DND-41 (cell line): ENCODE results near the gene CTSG.

Experiments
- ATAC-seq: fragments of 200-7000 bp; cut with Tn5 transposase; 3 replicates; pipeline ENCODE4 v1.9.1; 2021; ENCODE audit warnings: low read depth; ENCODE audit not compliant: insufficient read depth
- DNase-seq: peaks from one replicate; pipeline ENCODE4 v3.0.0-alpha.2; 2020
- H2AFZ ChIP-seq: 2 replicates; pipeline ENCODE4 v1.6.0; 2012; ENCODE audit warnings: low read depth, low read length
- H3K27ac ChIP-seq: 2 replicates; pipeline ENCODE4 v1.5.1; 2012; ENCODE audit warnings: low read length, inconsistent platforms
- H3K27me3 ChIP-seq: fragments of 200-600 bp; sonication (generic); 2 replicates; pipeline ENCODE4 v1.6.0; 2012; ENCODE audit warnings: low read length, mild to moderate bottlenecking, inconsistent platforms; ENCODE audit not compliant: insufficient read depth, poor library complexity
- H3K36me3 ChIP-seq: 2 replicates; pipeline ENCODE4 v1.5.1; 2012; ENCODE audit warnings: low read length, inconsistent platforms; ENCODE audit not compliant: insufficient read depth
- H3K4me1 ChIP-seq: 2 replicates; pipeline ENCODE4 v1.5.1; 2012; ENCODE audit warnings: mild to moderate bottlenecking, low read length; ENCODE audit not compliant: insufficient read depth
- H3K4me2 ChIP-seq: 2 replicates; pipeline ENCODE4 v1.6.0; 2012; ENCODE audit warnings: mild to moderate bottlenecking, moderate library complexity, low read length, inconsistent platforms; ENCODE audit not compliant: insufficient read depth
- H3K4me3 ChIP-seq, 2 experiments: fragments of 200-600 bp in 1 of 2; shearing (Covaris generic) in 1 of 2; 2 replicates each; pipeline ENCODE4 v1.5.1; 2012 to 2016; ENCODE audit warnings: inconsistent platforms in 2 of 2, low read length in 2 of 2, mild to moderate bottlenecking in 2 of 2, low read depth in 1 of 2, moderate library complexity in 1 of 2
- H3K79me2 ChIP-seq: 2 replicates; pipeline ENCODE4 v1.6.0; 2012; ENCODE audit warnings: low read length, inconsistent platforms; ENCODE audit not compliant: insufficient read depth
- H3K9ac ChIP-seq: 2 replicates; pipeline ENCODE4 v1.6.0; 2012; ENCODE audit warnings: low read depth, mild to moderate bottlenecking, inconsistent platforms, low read length, moderate library complexity
- H3K9me3 ChIP-seq: 2 replicates; pipeline ENCODE4 v1.5.1; 2012; ENCODE audit warnings: low read length, moderate library complexity, mild to moderate bottlenecking, inconsistent platforms; ENCODE audit not compliant: insufficient read depth, severe bottlenecking
- H4K20me1 ChIP-seq: 2 replicates; pipeline ENCODE4 v1.6.0; 2012; ENCODE audit warnings: low read length; ENCODE audit not compliant: insufficient read depth
- EZH2 ChIP-seq: IDR thresholded peaks from 3 replicates; pipeline ENCODE4 v1.6.1; 2012; ENCODE audit warnings: borderline replicate concordance, low read depth, mild to moderate bottlenecking, moderate library complexity, low read length, inconsistent platforms; ENCODE audit not compliant: severe bottlenecking
- TF ChIP-seq, protein P1 (sequence below): IDR thresholded peaks from 2 replicates; pipeline ENCODE4 v1.5.1; 2012; ENCODE audit warnings: borderline replicate concordance, low read length, moderate library complexity, mild to moderate bottlenecking; ENCODE audit not compliant: poor library complexity, severe bottlenecking; ENCODE audit errors: extremely low read depth

CTSG gene

GRCh38 chr14:24609655-24610344, 33.8 kb upstream of the CTSG start, which contains the start of gene GZMH:
GZMH (minus strand) TSS chr14:24609685; CDS start chr14:24609613, 72 bp downstream.
- H2AFZ ChIP-seq, result no peak within 1 kb of the TSS
- ATAC-seq (no peak), DNase-seq (no peak)
- no peaks in the 10 kb centered on the region for H3K27me3 ChIP-seq
- H4K20me1 ChIP-seq, result no peaks in the 10 kb centered on the region
- no peaks in the 10 kb centered on the region for H3K79me2 ChIP-seq
- H3K4me1 ChIP-seq, result no peaks in the 10 kb centered on the region
- no peak within 1 kb of the TSS for H3K27ac ChIP-seq
- H3K9ac ChIP-seq, result no peak within 1 kb of the TSS
- no peak within 1 kb of the TSS for H3K4me3 ChIP-seq
- no peaks in the 10 kb centered on the region for H3K9me3 ChIP-seq
- H3K4me2 ChIP-seq, result no peak within 1 kb of the TSS
- TF ChIP-seq, protein P1, sequence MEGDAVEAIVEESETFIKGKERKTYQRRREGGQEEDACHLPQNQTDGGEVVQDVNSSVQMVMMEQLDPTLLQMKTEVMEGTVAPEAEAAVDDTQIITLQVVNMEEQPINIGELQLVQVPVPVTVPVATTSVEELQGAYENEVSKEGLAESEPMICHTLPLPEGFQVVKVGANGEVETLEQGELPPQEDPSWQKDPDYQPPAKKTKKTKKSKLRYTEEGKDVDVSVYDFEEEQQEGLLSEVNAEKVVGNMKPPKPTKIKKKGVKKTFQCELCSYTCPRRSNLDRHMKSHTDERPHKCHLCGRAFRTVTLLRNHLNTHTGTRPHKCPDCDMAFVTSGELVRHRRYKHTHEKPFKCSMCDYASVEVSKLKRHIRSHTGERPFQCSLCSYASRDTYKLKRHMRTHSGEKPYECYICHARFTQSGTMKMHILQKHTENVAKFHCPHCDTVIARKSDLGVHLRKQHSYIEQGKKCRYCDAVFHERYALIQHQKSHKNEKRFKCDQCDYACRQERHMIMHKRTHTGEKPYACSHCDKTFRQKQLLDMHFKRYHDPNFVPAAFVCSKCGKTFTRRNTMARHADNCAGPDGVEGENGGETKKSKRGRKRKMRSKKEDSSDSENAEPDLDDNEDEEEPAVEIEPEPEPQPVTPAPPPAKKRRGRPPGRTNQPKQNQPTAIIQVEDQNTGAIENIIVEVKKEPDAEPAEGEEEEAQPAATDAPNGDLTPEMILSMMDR, result no peak
- TF ChIP-seq EZH2, result no peak
- H3K36me3 ChIP-seq, result no peaks in the 10 kb centered on the region

GRCh38 chr14:24607635-24608514, 31.8 kb upstream of the CTSG start:
- Histone ChIP-seq H3K27me3 (no peaks in the 10 kb centered on the region), H3K36me3 (no peaks in the 10 kb centered on the region), H3K4me3 (no peak overlapping the region), H3K9ac (no peak overlapping the region), H3K27ac (no peak overlapping the region), H4K20me1 (no peaks in the 10 kb centered on the region), H3K79me2 (no peaks in the 10 kb centered on the region), H3K4me1 (no peaks in the 10 kb centered on the region), H3K4me2 (no peak overlapping the region), H2AFZ (no peak overlapping the region), H3K9me3 (no peaks in the 10 kb centered on the region)
- peak; percentile 58; the same call in 1 of the 3 replicates for ATAC-seq
- no peak for TF ChIP-seq EZH2
- TF ChIP-seq, protein P1, result no peak
- DNase-seq, result no peak

- Histone ChIP-seq H3K4me1 (no peaks in the 10 kb centered on the region), H3K4me2 (no peak overlapping the region), H3K27ac (no peak overlapping the region), H2AFZ (no peak overlapping the region), H3K36me3 (no peaks in the 10 kb centered on the region), H3K4me3 (no peak overlapping the region), H3K79me2 (no peaks in the 10 kb centered on the region), H3K9ac (no peak overlapping the region), H3K27me3 (no peaks in the 10 kb centered on the region), H4K20me1 (no peaks in the 10 kb centered on the region), H3K9me3 (no peaks in the 10 kb centered on the region)
- TF ChIP-seq, protein P1, result no peak
- no peak for TF ChIP-seq EZH2
- ATAC-seq (no peak), DNase-seq (no peak)
These were observed 31.0 kb upstream of the CTSG start for GRCh38 chr14:24607081-24607480.
